Esophagus squamous epithelium (tissue), 4 donors: ENCODE data around the gene DEFB124.

Experiments used
- CTCF ChIP-seq, 6 experiments: fragments of 450-650 bp in 4 of 6; fragments of 200-600 bp in 2 of 6; sonication (generic) in 2 of 6; IDR thresholded peaks; one replicate each; pipeline ENCODE4 v1.5.1; 2016 to 2019; ENCODE audit warnings: antibody characterized with exemption in 6 of 6, mild to moderate bottlenecking in 4 of 6, moderate library complexity in 4 of 6
- POLR2A ChIP-seq, 4 donors: fragments of 450-650 bp; IDR thresholded peaks; one replicate each; pipeline ENCODE4 v1.6.1; 2017; ENCODE audit warnings: antibody characterized with exemption in 4 of 4, mild to moderate bottlenecking in 4 of 4, moderate library complexity in 3 of 4

- TF ChIP-seq CTCF (IDR thresholded peaks at IDR 0.05): no peak
- no peak for TF ChIP-seq POLR2A (IDR thresholded peaks at IDR 0.05)
These were observed 34.8 kb downstream of the DEFB124 start, which contains the start of gene DEFB123 for GRCh38 chr20:31440012-31440659.
